GM12891 (cell line): Measurements from ENCODE around the gene ZNF425.

Source experiments
- POLR2A ChIP-seq: IDR thresholded peaks from 2 replicates; pipeline ENCODE4 v1.6.1; 2011; ENCODE audit warnings: low read depth, low read length, control low read depth
- POLR2AphosphoS5 ChIP-seq: IDR thresholded peaks from 2 replicates; pipeline ENCODE4 v1.6.1; 2011; ENCODE audit warnings: low read depth, low read length, control low read depth

DNA sequence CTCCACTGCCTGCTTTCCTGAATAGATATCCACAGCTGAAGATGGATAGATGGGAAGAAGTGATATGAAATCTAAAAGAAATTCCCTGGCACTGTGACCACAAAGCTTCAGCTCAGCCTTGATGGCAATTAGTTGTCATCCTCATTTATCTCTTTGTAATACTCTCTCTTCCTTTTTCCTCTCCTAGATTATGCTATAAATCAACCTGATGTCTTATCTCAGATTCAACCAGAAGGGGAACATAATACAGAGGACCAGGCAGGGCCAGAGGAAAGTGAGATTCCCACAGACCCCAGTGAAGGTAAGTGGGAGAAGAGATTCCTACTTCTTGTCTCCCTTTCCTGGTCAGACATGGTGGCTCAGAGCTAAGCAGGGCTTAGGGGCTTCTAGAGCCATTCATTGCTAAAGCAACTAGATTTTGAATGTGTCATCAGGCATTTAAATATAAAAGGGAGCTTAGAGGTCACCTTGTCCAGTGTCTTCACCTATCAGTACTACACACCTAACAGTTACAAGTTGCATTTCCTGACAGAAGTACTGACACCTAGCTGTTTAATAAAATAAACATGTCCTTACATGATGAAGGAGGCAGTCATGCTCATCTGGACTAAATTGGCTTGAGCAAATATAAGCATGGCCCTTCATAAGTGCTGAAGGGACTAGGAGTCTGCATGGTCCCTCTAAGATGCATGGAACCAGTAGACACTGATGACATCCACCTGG, 40.7 kb upstream of the ZNF425 start:
- TF ChIP-seq POLR2A (no peak), POLR2AphosphoS5 (no peak)
